H1 (cell line): ENCODE data around the gene LRRC49. TPM values are rescaled to one million over a fixed set of nuclear protein-coding genes. Genes with fewer than 3 reads are reported as not detected.

Source experiments
- CTCF ChIA-PET: fragments of 300-600 bp; sonication (Branson Sonifier 250); formaldehyde crosslinking; loops from one replicate; lab custom pipeline; 2021; ENCODE audit not compliant: partially characterized antibody; lab: Charles Lee
- POLR2A ChIA-PET: fragments of 300-600 bp; sonication (Branson Sonifier 250); formaldehyde crosslinking; loops from one replicate; lab custom pipeline; 2021; ENCODE audit warnings: inconsistent platforms; ENCODE audit not compliant: partially characterized antibody; lab: Charles Lee
- DNase-seq, 2 experiments: peaks; one replicate each; pipeline versions ENCODE4 v3.0.0 to v3.0.0-alpha.2; 2010 to 2022; ENCODE audit warnings: low spot score in 2 of 2, low read depth in 1 of 2, mixed read lengths in 1 of 2
- FAIRE-seq: peaks from 2 replicates; lab custom pipeline; 2011; peaks lifted over from hg19 to GRCh38; lab: Jason Lieb, UNC
- H2AFZ ChIP-seq: 2 replicates; pipeline ENCODE4 v1.8.1; 2012; ENCODE audit warnings: low read length, inconsistent platforms
- H2AK5ac ChIP-seq: 2 replicates; pipeline ENCODE4 v1.6.1; 2013; ENCODE audit warnings: low read depth, low read length
- H2BK120ac ChIP-seq: replicated peaks from 2 replicates; pipeline ENCODE3; 2013; ENCODE audit warnings: low read depth, low read length, inconsistent platforms
- H2BK12ac ChIP-seq: 2 replicates; pipeline ENCODE4 v1.6.1; 2013; ENCODE audit warnings: low read depth, low read length
- H2BK15ac ChIP-seq: 2 replicates; pipeline ENCODE4 v1.6.1; 2013; ENCODE audit warnings: low read length
- H2BK20ac ChIP-seq: 2 replicates; pipeline ENCODE4 v1.6.1; 2013; ENCODE audit warnings: low read length
- H2BK5ac ChIP-seq: 2 replicates; pipeline ENCODE4 v1.6.1; 2013; ENCODE audit warnings: low read depth, low read length
- H3K14ac ChIP-seq: 2 replicates; pipeline ENCODE4 v1.6.1; 2013; ENCODE audit warnings: inconsistent platforms; ENCODE audit not compliant: insufficient read length
- H3K18ac ChIP-seq: 2 replicates; pipeline ENCODE4 v1.6.1; 2013; ENCODE audit warnings: low read length; ENCODE audit errors: extremely low read depth
- H3K23ac ChIP-seq: 2 replicates; pipeline ENCODE4 v1.6.1; 2013; ENCODE audit warnings: inconsistent platforms; ENCODE audit not compliant: insufficient read length
- H3K23me2 ChIP-seq: 2 replicates; pipeline ENCODE4 v1.6.1; 2013; ENCODE audit warnings: low read depth, low read length
- H3K27ac ChIP-seq: 2 replicates; pipeline ENCODE4 v1.6.1; 2011; ENCODE audit warnings: low read depth, low read length, inconsistent platforms
- H3K27me3 ChIP-seq, 4 experiments: replicated peaks in 1 of 4; 1 replicate in 1 of 4; 2 replicates in 3 of 4; pipeline versions ENCODE4 v1.6.1 to v1.8.1; 2011 to 2013; ENCODE audit warnings: low read length in 3 of 4, mild to moderate bottlenecking in 3 of 4, inconsistent platforms in 2 of 4, mixed read lengths in 2 of 4, moderate library complexity in 1 of 4; ENCODE audit not compliant: control insufficient read depth in 3 of 4, insufficient read depth in 3 of 4; ENCODE audit errors: extremely low read depth in 1 of 4
- H3K36me3 ChIP-seq, 4 experiments: 2 replicates each; pipeline versions ENCODE4 v1.6.1 to v1.8.1; 2011 to 2013; ENCODE audit warnings: mild to moderate bottlenecking in 4 of 4, low read length in 3 of 4, moderate library complexity in 2 of 4, control low read depth in 1 of 4, inconsistent platforms in 1 of 4; ENCODE audit not compliant: insufficient read depth in 4 of 4, control insufficient read depth in 2 of 4
- H3K4ac ChIP-seq: replicated peaks from 2 replicates; pipeline ENCODE3; 2013; ENCODE audit warnings: low read length, low read depth, mixed read lengths, inconsistent platforms; ENCODE audit not compliant: insufficient read length
- H3K4me1 ChIP-seq, 4 experiments: replicated peaks in 1 of 4; 1 replicate in 1 of 4; 2 replicates in 3 of 4; pipeline versions ENCODE4 v1.6.1 to v1.8.1; 2011 to 2013; ENCODE audit warnings: low read length in 3 of 4, inconsistent platforms in 2 of 4, mixed read lengths in 1 of 4; ENCODE audit not compliant: insufficient read depth in 4 of 4, control insufficient read depth in 3 of 4
- H3K4me2 ChIP-seq, 2 experiments: 2 replicates each; pipeline versions ENCODE4 v1.6.1 to v1.8.1; 2011 to 2013; ENCODE audit warnings: low read depth in 2 of 2, low read length in 2 of 2, control low read depth in 1 of 2, inconsistent platforms in 1 of 2, mild to moderate bottlenecking in 1 of 2; ENCODE audit not compliant: insufficient read depth in 1 of 2
- H3K4me3 ChIP-seq, 4 experiments: fragments of 200-600, 300-600 bp in 1 of 4; sonication (generic), shearing (Covaris generic), sonication (Bioruptor Twin) in 1 of 4; 2 replicates each; pipeline versions ENCODE4 v1.5.1 to v1.8.1; 2011 to 2016; ENCODE audit warnings: low read length in 4 of 4, low read depth in 3 of 4, control low read depth in 2 of 4, inconsistent platforms in 2 of 4, mild to moderate bottlenecking in 2 of 4, mixed read lengths in 1 of 4, moderate library complexity in 1 of 4; ENCODE audit not compliant: insufficient read depth in 2 of 4; ENCODE audit errors: extremely low read depth in 1 of 4
- H3K56ac ChIP-seq: replicated peaks from 2 replicates; pipeline ENCODE3; 2013; ENCODE audit warnings: low read depth, mild to moderate bottlenecking, mixed read lengths, low read length, inconsistent platforms; ENCODE audit not compliant: insufficient read length
- H3K79me1 ChIP-seq: 2 replicates; pipeline ENCODE4 v1.6.1; 2013; ENCODE audit warnings: low read depth, low read length, control low read depth
- H3K79me2 ChIP-seq, 2 experiments: 2 replicates each; pipeline versions ENCODE4 v1.6.1 to v1.8.1; 2012 to 2013; ENCODE audit warnings: low read length in 2 of 2, mild to moderate bottlenecking in 2 of 2, inconsistent platforms in 1 of 2; ENCODE audit not compliant: insufficient read depth in 2 of 2, control insufficient read depth in 1 of 2
- H3K9ac ChIP-seq, 4 experiments: replicated peaks in 1 of 4; 1 replicate in 1 of 4; 2 replicates in 3 of 4; pipeline versions ENCODE4 v1.6.1 to v1.8.1; 2011 to 2013; ENCODE audit warnings: low read depth in 3 of 4, low read length in 3 of 4, control low read depth in 2 of 4, mild to moderate bottlenecking in 2 of 4, moderate library complexity in 2 of 4, inconsistent platforms in 1 of 4; ENCODE audit errors: extremely low read depth in 1 of 4
- H3K9me3 ChIP-seq, 2 experiments: 2 replicates each; pipeline versions ENCODE4 v1.6.1 to v1.8.1; 2012 to 2013; ENCODE audit warnings: mild to moderate bottlenecking in 2 of 2, moderate library complexity in 2 of 2, control low read depth in 1 of 2, inconsistent platforms in 1 of 2, low read depth in 1 of 2, low read length in 1 of 2, mixed read lengths in 1 of 2; ENCODE audit not compliant: insufficient read depth in 2 of 2
- H4K20me1 ChIP-seq, 2 experiments: replicated peaks in 1 of 2; 2 replicates each; pipeline versions ENCODE3 to v1.8.1; 2011 to 2013; ENCODE audit warnings: inconsistent platforms in 2 of 2, low read length in 2 of 2, mild to moderate bottlenecking in 1 of 2; ENCODE audit not compliant: insufficient read depth in 2 of 2, control insufficient read depth in 1 of 2
- H4K5ac ChIP-seq: 2 replicates; pipeline ENCODE4 v1.6.1; 2013; ENCODE audit warnings: low read length, low read depth, mixed read lengths, inconsistent platforms; ENCODE audit not compliant: insufficient read length
- H4K8ac ChIP-seq: 2 replicates; pipeline ENCODE4 v1.8.0; 2013; ENCODE audit warnings: mild to moderate bottlenecking, moderate library complexity, low read length, inconsistent platforms; ENCODE audit not compliant: insufficient read depth; ENCODE audit errors: extremely low read depth
- H4K91ac ChIP-seq: replicated peaks from 2 replicates; pipeline ENCODE3; 2013; ENCODE audit warnings: low read length, mixed read lengths, inconsistent platforms; ENCODE audit not compliant: insufficient read length
- CBX8 ChIP-seq: fragments of 300-800, 300-1000 bp; sonication (generic); IDR thresholded peaks from 2 replicates; pipeline ENCODE4 v1.7.1; 2016; ENCODE audit warnings: low read depth, low read length, borderline replicate concordance
- KDM1A ChIP-seq: fragments of 200-600, 300-600 bp; sonication (generic); IDR thresholded peaks from 2 replicates; pipeline ENCODE4 v1.7.1; 2016; ENCODE audit warnings: mild to moderate bottlenecking, low read length, borderline replicate concordance
- MAFK ChIP-seq: IDR thresholded peaks from 2 replicates; pipeline ENCODE4 v1.6.1; 2012; ENCODE audit warnings: low read depth, mild to moderate bottlenecking, improper control_type of control experiment, low read length
- RBBP5 ChIP-seq: IDR thresholded peaks from 2 replicates; pipeline ENCODE4 v1.7.1; 2012; ENCODE audit warnings: low read depth, mild to moderate bottlenecking, inconsistent platforms, low read length, moderate library complexity, borderline replicate concordance
- TAF1 ChIP-seq: IDR thresholded peaks from 2 replicates; pipeline ENCODE4 v1.6.1; 2011; ENCODE audit warnings: mild to moderate bottlenecking, low read depth, low read length
- WGBS, 2 experiments: shearing (Covaris generic) in 1 of 2; methylation state at CpG; one replicate each; pipeline versions ENCODE4 v1.1.6 to v1.1.7; 2013 to 2015; ENCODE audit warnings: low lambda C conversion rate in 2 of 2, mixed read lengths in 2 of 2, inconsistent platforms in 1 of 2, low coverage in 1 of 2, missing lambda C conversion rate in 1 of 2; ENCODE audit not compliant: insufficient replicate concordance in 2 of 2, insufficient coverage in 1 of 2, insufficient read length in 1 of 2; ENCODE audit errors: extremely low coverage in 1 of 2, missing lambda C conversion rate in 1 of 2; 5-methylcytosine and 5-hydroxymethylcytosine counted together
- polyA plus RNA-seq, 7 experiments: library from polyadenylated mRNA; depleted of rRNA in 3 of 7; stranded (reverse) in 5 of 7; unstranded in 2 of 7; fragments of >200 nt in 5 of 7; fragments of 200-250 nt in 2 of 7; gene quantifications; 1 replicate in 5 of 7; 2 replicates in 1 of 7; 4 replicates in 1 of 7; pipeline versions ENCODE4 v1.2.1 to v1.2.3, GENCODE V29; 2011 to 2013; ENCODE audit warnings: missing spikeins in 2 of 7, mixed read lengths in 2 of 7
- total RNA-seq: library from RNA; stranded (reverse); fragmentation: NEBNext Ultra II Directional; extraction: Animal tissue kit (Norgen Biotek cat#: 25700); gene quantifications from 2 replicates; pipeline ENCODE4 v1.2.1, GENCODE V29; 2021

LRRC49 gene
- total and polyA plus RNA-seq, 2 of the 8 experiments (the other 6 are each of a cell fraction or from before 2014, with no cell fraction given), result 5.0 to 10.4 TPM

- peaks cover 0 to under 1% (median 0%) of the 10 kb centered on the region in 4 experiments; a peak in 1 of 7 replicates for H3K4me1 ChIP-seq
- DNase-seq, result no peak
- no peaks in the 10 kb centered on the region for H3K23me2 ChIP-seq
- ChIA-PET POLR2A (no interaction called here), CTCF (interaction anchor here (0.6 kb wide), 1 partner anchor 420 kb away, joined by 3 read pairs; no protein-coding TSS in a partner anchor)
- H3K9me3 ChIP-seq, result 0 out of 4 replicates have a peak, but pooled peaks cover 0 to 2% of the 10 kb centered on the region in 2 experiments
- H4K5ac ChIP-seq, result no peak overlapping the region
- H3K4me2 ChIP-seq, result no peak overlapping the region
- no peak overlapping the region for H3K14ac ChIP-seq
- no peak overlapping the region for H2BK12ac ChIP-seq
- no peaks in the 10 kb centered on the region for H3K79me1 ChIP-seq
- no peak overlapping the region for H3K27ac ChIP-seq
- H2BK5ac ChIP-seq, result no peak overlapping the region
- no peak overlapping the region for H3K18ac ChIP-seq
- H4K20me1 ChIP-seq, result no peaks in the 10 kb centered on the region
- H3K56ac ChIP-seq, result no peak overlapping the region
- H3K27me3 ChIP-seq, result no peaks in the 10 kb centered on the region
- no peak overlapping the region for H3K4me3 ChIP-seq
- H3K4ac ChIP-seq, result no peak overlapping the region
- H3K79me2 ChIP-seq, result no peaks in the 10 kb centered on the region
- no peak overlapping the region for H2BK120ac ChIP-seq
- no peak overlapping the region for H3K9ac ChIP-seq
- no peak for FAIRE-seq
- H4K91ac ChIP-seq, result no peak overlapping the region
- no peaks in the 10 kb centered on the region for H3K36me3 ChIP-seq
- no peak overlapping the region for H3K23ac ChIP-seq
- WGBS, 2 experiments, result 79% methylated on average over 1 of the region's 1 CpG; no CpG with 5 or more reads in 1 of the 2 experiments
- H2BK20ac ChIP-seq, result no peak overlapping the region
- no peak overlapping the region for H2AK5ac ChIP-seq
- no peak overlapping the region for H2AFZ ChIP-seq
- no peak overlapping the region for H4K8ac ChIP-seq
- 0 out of 2 replicates have a peak, but pooled peaks have one; percentile 6 for TF ChIP-seq MAFK
- no peak for TF ChIP-seq CBX8
- TF ChIP-seq KDM1A, result no peak
- no peak for TF ChIP-seq RBBP5
- TF ChIP-seq TAF1, result no peak
- H2BK15ac ChIP-seq, result no peak overlapping the region
Measured at GRCh38 chr15:71055461-71055860, 162.8 kb downstream of the LRRC49 start.
